Esophagus squamous epithelium (tissue), 4 donors: ENCODE measurements around the gene RPA1.

Experiments
- POLR2A ChIP-seq, 4 donors: fragments of 450-650 bp; IDR thresholded peaks; one replicate each; pipeline ENCODE4 v1.6.1; 2017; ENCODE audit warnings: antibody characterized with exemption in 4 of 4, mild to moderate bottlenecking in 4 of 4, moderate library complexity in 3 of 4
- TF ChIP-seq, protein P1 (sequence below), 6 experiments: fragments of 450-650 bp in 4 of 6; fragments of 200-600 bp in 2 of 6; sonication (generic) in 2 of 6; IDR thresholded peaks; one replicate each; pipeline ENCODE4 v1.5.1; 2016 to 2019; ENCODE audit warnings: antibody characterized with exemption in 6 of 6, mild to moderate bottlenecking in 4 of 6, moderate library complexity in 4 of 6

GRCh38 chr17:1872976-1873375 is 43.2 kb downstream of the RPA1 start:
- TF ChIP-seq, protein P1, sequence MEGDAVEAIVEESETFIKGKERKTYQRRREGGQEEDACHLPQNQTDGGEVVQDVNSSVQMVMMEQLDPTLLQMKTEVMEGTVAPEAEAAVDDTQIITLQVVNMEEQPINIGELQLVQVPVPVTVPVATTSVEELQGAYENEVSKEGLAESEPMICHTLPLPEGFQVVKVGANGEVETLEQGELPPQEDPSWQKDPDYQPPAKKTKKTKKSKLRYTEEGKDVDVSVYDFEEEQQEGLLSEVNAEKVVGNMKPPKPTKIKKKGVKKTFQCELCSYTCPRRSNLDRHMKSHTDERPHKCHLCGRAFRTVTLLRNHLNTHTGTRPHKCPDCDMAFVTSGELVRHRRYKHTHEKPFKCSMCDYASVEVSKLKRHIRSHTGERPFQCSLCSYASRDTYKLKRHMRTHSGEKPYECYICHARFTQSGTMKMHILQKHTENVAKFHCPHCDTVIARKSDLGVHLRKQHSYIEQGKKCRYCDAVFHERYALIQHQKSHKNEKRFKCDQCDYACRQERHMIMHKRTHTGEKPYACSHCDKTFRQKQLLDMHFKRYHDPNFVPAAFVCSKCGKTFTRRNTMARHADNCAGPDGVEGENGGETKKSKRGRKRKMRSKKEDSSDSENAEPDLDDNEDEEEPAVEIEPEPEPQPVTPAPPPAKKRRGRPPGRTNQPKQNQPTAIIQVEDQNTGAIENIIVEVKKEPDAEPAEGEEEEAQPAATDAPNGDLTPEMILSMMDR (IDR thresholded peaks at IDR 0.05) = no peak
- TF ChIP-seq POLR2A (IDR thresholded peaks at IDR 0.05) = no peak
